ENCODE results near the gene SKOR2. TPM values are rescaled to one million over a fixed set of nuclear protein-coding genes. Genes with fewer than 3 reads are reported as not detected.

Gene SKOR2
- polyA plus RNA-seq, 1 experiment: not detected

DNA sequence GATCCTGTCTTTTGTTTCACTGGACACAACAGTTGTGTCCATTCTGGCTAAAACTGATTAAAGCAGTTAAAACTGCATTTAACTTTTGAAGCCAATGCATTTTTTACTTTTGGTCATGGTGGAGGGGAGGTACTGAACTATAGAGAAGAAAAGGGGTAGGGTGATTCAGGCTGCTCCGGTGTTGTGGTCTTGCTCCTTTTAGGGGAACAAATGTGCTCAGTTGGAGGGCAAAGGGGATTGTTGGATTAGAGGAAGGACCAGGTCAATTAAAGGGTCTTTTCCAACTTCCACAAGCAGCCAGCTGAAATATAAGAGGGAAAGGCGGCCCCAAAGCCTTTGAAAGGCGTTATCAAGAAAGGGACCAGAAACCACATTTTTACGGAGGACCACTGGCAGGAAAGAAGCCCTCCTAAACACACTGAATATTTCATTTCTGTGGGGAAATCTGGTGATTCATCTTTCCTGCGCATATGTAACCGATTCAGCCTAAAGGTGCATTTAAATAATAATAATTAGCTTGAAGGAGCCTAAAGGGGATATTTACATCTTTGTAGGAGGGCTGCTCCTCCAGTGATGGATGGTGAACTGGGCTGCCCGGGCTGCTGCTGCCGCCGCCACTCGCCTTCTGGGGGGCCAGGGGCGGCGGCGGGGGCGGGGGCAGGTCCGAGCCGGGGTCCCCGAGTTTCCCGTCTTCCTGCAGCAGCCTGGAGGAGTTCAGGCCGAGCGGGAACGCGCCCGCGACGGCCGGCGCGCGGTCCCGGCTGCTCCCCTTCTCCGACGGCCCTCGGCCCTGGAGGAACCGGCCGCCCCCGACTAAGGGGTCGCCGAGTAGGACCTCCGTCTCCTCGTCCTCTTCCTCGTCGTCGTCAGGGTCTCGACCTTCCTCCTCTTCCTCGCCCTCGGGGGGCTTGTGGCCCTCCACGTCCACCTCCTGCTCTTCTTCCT is 5.2 kb downstream of the SKOR2 start:
- Histone ChIP-seq H3K36me3 (ENCODE audit: control insufficient read depth, insufficient read depth, low read length) (no peaks in the 10 kb centered on the region), H3K27me3 (ENCODE audit: control insufficient read depth, insufficient read depth, low read length) (peaks cover 29% of the 10 kb centered on the region), H3K4me3 (ENCODE audit: low read depth, low read length) (no peak overlapping the region)
- DNase-seq (ENCODE audit: low read depth): no peak
- POLR2A ChIA-PET: no interaction called here
- CTCF ChIA-PET: interaction anchor here (0.7 to 1.7 kb wide), 2 partner anchors 10 to 32 kb away, joined by 3 read pairs; no protein-coding TSS in a partner anchor
- TF ChIP-seq, protein P1, sequence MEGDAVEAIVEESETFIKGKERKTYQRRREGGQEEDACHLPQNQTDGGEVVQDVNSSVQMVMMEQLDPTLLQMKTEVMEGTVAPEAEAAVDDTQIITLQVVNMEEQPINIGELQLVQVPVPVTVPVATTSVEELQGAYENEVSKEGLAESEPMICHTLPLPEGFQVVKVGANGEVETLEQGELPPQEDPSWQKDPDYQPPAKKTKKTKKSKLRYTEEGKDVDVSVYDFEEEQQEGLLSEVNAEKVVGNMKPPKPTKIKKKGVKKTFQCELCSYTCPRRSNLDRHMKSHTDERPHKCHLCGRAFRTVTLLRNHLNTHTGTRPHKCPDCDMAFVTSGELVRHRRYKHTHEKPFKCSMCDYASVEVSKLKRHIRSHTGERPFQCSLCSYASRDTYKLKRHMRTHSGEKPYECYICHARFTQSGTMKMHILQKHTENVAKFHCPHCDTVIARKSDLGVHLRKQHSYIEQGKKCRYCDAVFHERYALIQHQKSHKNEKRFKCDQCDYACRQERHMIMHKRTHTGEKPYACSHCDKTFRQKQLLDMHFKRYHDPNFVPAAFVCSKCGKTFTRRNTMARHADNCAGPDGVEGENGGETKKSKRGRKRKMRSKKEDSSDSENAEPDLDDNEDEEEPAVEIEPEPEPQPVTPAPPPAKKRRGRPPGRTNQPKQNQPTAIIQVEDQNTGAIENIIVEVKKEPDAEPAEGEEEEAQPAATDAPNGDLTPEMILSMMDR (IDR thresholded peaks at IDR 0.05; ENCODE audit: insufficient read depth, low read depth, low read length): no peak

DNA sequence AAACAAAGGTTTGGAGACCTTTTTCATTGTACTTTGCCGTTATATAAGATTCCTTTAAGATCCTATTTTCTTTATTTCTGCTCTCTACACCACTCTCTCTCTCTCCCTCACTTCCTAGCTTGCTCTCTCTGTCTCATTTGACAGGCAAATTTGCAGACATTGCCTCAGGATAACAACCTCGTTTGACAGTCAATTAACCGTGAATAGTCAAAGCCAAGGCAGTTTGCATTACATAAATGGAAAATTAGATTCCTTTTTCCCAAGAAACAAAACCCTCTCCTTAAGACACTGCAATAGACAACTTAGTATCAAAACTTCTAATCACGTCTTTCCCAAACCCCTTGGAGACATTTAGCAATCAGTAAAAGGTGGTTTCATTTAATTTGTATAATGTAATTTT is 7.4 kb downstream of the SKOR2 start:
- TF ChIP-seq, protein P1 (IDR thresholded peaks at IDR 0.05; ENCODE audit: insufficient read depth, low read depth, low read length): no peak
- CTCF ChIA-PET: no interaction called here
- no peak for DNase-seq (ENCODE audit: low read depth)
- no peaks in the 10 kb centered on the region for H3K36me3 ChIP-seq (ENCODE audit: control insufficient read depth, insufficient read depth, low read length)
- H3K27me3 ChIP-seq (ENCODE audit: control insufficient read depth, insufficient read depth, low read length): peaks cover 15% of the 10 kb centered on the region
- no peak overlapping the region for H3K4me3 ChIP-seq (ENCODE audit: low read depth, low read length)
- POLR2A ChIA-PET: no interaction called here

DNA sequence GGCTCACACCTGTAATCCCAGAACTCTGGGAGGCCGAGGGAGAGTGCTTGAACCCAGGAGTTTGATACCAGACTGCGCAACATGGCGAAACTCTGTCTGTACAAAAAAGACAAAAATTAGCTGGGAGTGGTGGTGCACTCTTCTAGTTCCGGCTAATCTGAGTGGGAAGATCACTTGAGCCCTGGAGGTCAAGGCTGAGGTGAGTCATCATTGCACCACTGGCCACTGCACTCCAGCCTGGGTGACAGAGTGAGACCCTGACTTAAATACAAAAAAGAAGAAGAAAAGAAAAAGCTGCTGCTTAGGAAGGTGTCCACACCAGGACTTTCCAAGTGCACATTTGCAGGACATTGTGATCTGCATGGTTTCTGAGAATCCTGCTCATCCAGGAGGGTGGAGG is 16.4 kb downstream of the SKOR2 start:
- ChIA-PET POLR2A (no interaction called here), CTCF (no interaction called here)
- H3K36me3 ChIP-seq (ENCODE audit: control insufficient read depth, insufficient read depth, low read length): no peaks in the 10 kb centered on the region
- TF ChIP-seq, protein P1 (IDR thresholded peaks at IDR 0.05; ENCODE audit: insufficient read depth, low read depth, low read length): no peak
- H3K4me3 ChIP-seq (ENCODE audit: low read depth, low read length): no peak overlapping the region
- H3K27me3 ChIP-seq (ENCODE audit: control insufficient read depth, insufficient read depth, low read length): no peaks in the 10 kb centered on the region
- no peak for DNase-seq (ENCODE audit: low read depth)

DNA sequence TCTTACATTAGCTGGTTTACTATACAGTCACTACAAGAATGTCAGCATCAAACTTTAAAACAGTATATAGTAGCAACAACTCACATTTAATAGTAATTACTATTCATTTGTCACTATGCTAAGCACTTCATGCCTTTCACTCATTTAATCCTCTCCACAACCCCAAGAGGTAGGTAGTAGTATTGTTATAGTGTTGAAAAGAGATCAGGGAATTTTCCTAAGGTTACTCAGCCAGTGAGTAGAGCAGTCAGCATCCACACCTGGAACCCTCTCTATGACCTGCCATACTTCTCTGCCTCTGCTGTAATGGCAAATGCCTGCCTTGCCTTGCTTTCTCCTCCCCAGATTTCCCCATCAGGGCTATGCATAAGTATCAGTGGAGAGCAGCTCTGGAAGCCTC is 24.8 kb downstream of the SKOR2 start:
- TF ChIP-seq, protein P1 (IDR thresholded peaks at IDR 0.05; ENCODE audit: insufficient read depth, low read depth, low read length): no peak
- H3K27me3 ChIP-seq (ENCODE audit: control insufficient read depth, insufficient read depth, low read length): peaks cover 2% of the 10 kb centered on the region; the same call in 1 of the 2 replicates
- POLR2A ChIA-PET: no interaction called here

DNA sequence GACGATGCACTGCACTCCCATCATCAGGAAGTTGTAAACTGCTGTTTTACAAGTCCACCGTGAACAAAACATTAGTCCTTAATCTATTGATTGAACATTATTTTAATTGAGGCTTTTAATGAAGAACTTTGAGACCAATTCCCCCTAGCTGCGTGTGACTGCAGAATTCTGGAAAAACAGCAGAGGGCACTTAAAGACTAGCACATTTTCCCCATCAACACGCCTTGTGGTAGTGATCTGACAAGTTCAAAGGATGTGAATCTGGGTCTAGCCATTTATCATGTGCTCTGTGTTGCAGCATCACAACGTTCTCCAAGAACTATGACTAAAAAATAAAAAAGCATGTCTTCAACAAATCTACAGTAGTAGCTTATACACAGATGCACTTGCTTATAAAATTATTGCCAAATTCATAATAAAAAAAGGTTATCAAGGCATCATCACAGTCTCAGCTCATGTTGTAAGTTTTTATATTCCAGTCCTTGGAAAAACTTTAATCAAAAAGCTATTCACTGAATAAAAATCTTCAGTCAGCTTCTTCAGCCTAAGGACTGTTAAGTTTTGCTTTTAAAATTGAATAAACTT is 35.8 kb downstream of the SKOR2 start:
- POLR2A ChIA-PET: no interaction called here
- peak; percentile 4 for DNase-seq (ENCODE audit: low read depth)
- CTCF ChIA-PET: interaction anchor here (0.9 to 3.9 kb wide), 13 partner anchors 9 to 539 kb away, joined by 3 to 61 read pairs (median 4); no protein-coding TSS in a partner anchor
- Histone ChIP-seq H3K36me3 (ENCODE audit: control insufficient read depth, insufficient read depth, low read length) (no peaks in the 10 kb centered on the region), H3K4me3 (ENCODE audit: low read depth, low read length) (no peak overlapping the region), H3K27me3 (ENCODE audit: control insufficient read depth, insufficient read depth, low read length) (peaks cover 5% of the 10 kb centered on the region)
- TF ChIP-seq, protein P1 (IDR thresholded peaks at IDR 0.05; ENCODE audit: insufficient read depth, low read depth, low read length): peak; percentile 58

More for the DNA sequence above, 24.8 kb downstream of the SKOR2 start:
- no peak for DNase-seq (ENCODE audit: low read depth)
- H3K4me3 ChIP-seq (ENCODE audit: low read depth, low read length): no peak overlapping the region
- H3K36me3 ChIP-seq (ENCODE audit: control insufficient read depth, insufficient read depth, low read length): no peaks in the 10 kb centered on the region
- CTCF ChIA-PET: interaction anchor here (0.8 kb wide), 1 partner anchor 11 kb away, joined by 4 read pairs; no protein-coding TSS in a partner anchor
